Measurements from ENCODE around the gene ACOT13. TPM values are rescaled to one million over a fixed set of nuclear protein-coding genes. Genes with fewer than 3 reads are reported as not detected.
A peak's percentile ranks its signal among the peaks of the same experiment; 100 is the strongest.

Gene ACOT13
- total and polyA plus RNA-seq, 2 of the 8 experiments (the other 6 are each of a cell fraction or from before 2014, with no cell fraction given) = 27.6 to 40.6 TPM

DNA sequence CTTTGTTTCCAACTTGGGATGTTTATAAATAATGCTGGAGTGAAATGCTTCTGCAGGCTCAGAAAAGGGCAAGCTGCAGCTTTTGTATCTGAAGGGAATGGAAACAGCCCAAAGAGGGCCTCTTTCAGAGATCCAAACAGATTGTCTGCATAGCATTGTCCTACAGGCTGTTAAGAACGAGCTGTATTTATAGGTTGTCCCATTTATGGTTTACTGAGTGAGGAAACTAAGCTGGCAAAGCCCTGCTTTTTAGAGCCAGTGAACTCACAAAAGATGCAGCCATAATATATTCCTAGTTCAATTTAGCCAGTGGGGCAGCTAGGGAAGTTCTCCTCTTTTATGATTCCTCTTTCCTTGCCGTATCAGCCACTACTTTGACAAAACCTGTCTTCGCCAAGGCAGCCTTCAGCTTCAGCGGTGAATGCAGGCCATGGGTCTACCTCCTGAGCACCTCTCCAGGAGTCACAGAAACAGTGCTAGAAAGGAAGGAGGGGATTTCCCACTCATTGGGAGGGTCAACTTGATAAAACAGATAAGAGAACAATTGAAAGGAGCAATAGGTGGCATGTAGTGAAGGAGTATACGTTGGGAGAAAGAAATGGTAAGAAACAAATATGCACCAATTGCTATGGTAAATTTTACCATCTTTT lies 35.9 kb upstream of the ACOT13 start:
- Histone ChIP-seq H3K4me2 (ENCODE audit: insufficient read depth in 1 of 2, low read depth in 2 of 2, low read length in 2 of 2) (peak overlapping the region in 1 of 2 experiments; percentile 18; a peak in 2 of 4 replicates), H3K36me3 (ENCODE audit: control insufficient read depth in 2 of 4, insufficient read depth in 4 of 4, low read length in 3 of 4) (no peaks in the 10 kb centered on the region), H2BK20ac (ENCODE audit: low read length) (no peak overlapping the region), H3K23ac (ENCODE audit: insufficient read length) (no peak overlapping the region), H4K91ac (replicated peaks; ENCODE audit: insufficient read length, low read length) (no peak overlapping the region), H4K8ac (ENCODE audit: extremely low read depth, insufficient read depth, low read length) (no peak overlapping the region), H3K18ac (ENCODE audit: extremely low read depth, low read length) (no peak overlapping the region), H2BK12ac (ENCODE audit: low read depth, low read length) (no peak overlapping the region), H4K20me1 (replicated peaks in 1 of 2; ENCODE audit: control insufficient read depth in 1 of 2, insufficient read depth in 2 of 2, low read length in 2 of 2) (no peaks in the 10 kb centered on the region), H2AK5ac (ENCODE audit: low read depth, low read length) (no peak overlapping the region), H3K79me2 (ENCODE audit: control insufficient read depth in 1 of 2, insufficient read depth in 2 of 2, low read length in 2 of 2) (no peaks in the 10 kb centered on the region), H2BK120ac (replicated peaks; ENCODE audit: low read depth, low read length) (no peak overlapping the region), H3K27me3 (replicated peaks in 1 of 4; ENCODE audit: control insufficient read depth in 3 of 4, extremely low read depth in 1 of 4, insufficient read depth in 3 of 4, low read length in 3 of 4) (no peaks in the 10 kb centered on the region), H4K5ac (ENCODE audit: insufficient read length, low read depth, low read length) (no peak overlapping the region), H3K79me1 (ENCODE audit: low read depth, low read length) (no peaks in the 10 kb centered on the region), H2BK15ac (ENCODE audit: low read length) (no peak overlapping the region), H3K9me3 (ENCODE audit: insufficient read depth in 2 of 2, low read depth in 1 of 2, low read length in 1 of 2) (peaks cover 0 to 2% of the 10 kb centered on the region in 2 experiments; a peak in 1 of 4 replicates), H3K4me3 (ENCODE audit: extremely low read depth in 1 of 4, insufficient read depth in 2 of 4, low read depth in 3 of 4, low read length in 4 of 4) (no peak overlapping the region), H3K56ac (replicated peaks; ENCODE audit: insufficient read length, low read depth, low read length) (no peak overlapping the region), H3K14ac (ENCODE audit: insufficient read length) (no peak overlapping the region), H3K27ac (ENCODE audit: low read depth, low read length) (0 out of 2 replicates have a peak overlapping the region, but pooled peaks have one; percentile 10), H3K4me1 (replicated peaks in 1 of 4; ENCODE audit: control insufficient read depth in 3 of 4, insufficient read depth in 4 of 4, low read length in 3 of 4) (peaks cover 0 to 4% (median 0%) of the 10 kb centered on the region in 4 experiments; a peak in 4 of 7 replicates), H2AFZ (ENCODE audit: low read length) (peak overlapping the region; percentile 67), H2BK5ac (ENCODE audit: low read depth, low read length) (no peak overlapping the region), H3K23me2 (ENCODE audit: low read depth, low read length) (no peaks in the 10 kb centered on the region), H3K9ac (replicated peaks in 1 of 4; ENCODE audit: extremely low read depth in 1 of 4, low read depth in 3 of 4, low read length in 3 of 4) (no peak overlapping the region; a peak in 1 of 7 replicates), H3K4ac (replicated peaks; ENCODE audit: insufficient read length, low read depth, low read length) (no peak overlapping the region)
- DNase-seq (ENCODE audit: low read depth in 1 of 2, low spot score in 2 of 2) (no peak), FAIRE-seq (no peak)
- CTCF ChIA-PET (ENCODE audit: partially characterized antibody) = interaction anchor here (0.6 to 1.6 kb wide), 7 partner anchors 9 to 52 kb away, joined by 3 to 7 read pairs (median 5); partner anchors contain the start of gene KIAA0319
- POLR2A ChIA-PET (ENCODE audit: partially characterized antibody) = interaction anchor here (1.0 to 1.6 kb wide), 2 partner anchors 10 to 26 kb away, joined by 3 to 4 read pairs; no protein-coding TSS in a partner anchor
- WGBS, 2 experiments (ENCODE audit: extremely low coverage in 1 of 2, insufficient coverage in 1 of 2, insufficient read length in 1 of 2, insufficient replicate concordance in 2 of 2, low coverage in 1 of 2, low lambda C conversion rate in 2 of 2, missing lambda C conversion rate in 1 of 2) = 76% methylated on average over 5 of the region's 5 CpGs; no CpG with 5 or more reads in 1 of the 2 experiments
- TF ChIP-seq FOSL1 (IDR thresholded peaks at IDR 0.05; ENCODE audit: insufficient read depth, low read depth, low read length) = no peak
- TF ChIP-seq, protein P1, sequence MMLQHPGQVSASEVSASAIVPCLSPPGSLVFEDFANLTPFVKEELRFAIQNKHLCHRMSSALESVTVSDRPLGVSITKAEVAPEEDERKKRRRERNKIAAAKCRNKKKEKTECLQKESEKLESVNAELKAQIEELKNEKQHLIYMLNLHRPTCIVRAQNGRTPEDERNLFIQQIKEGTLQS (IDR thresholded peaks at IDR 0.05; ENCODE audit: insufficient read depth, low read depth, low read length) = no peak
- no peak for TF ChIP-seq RFX5 (IDR thresholded peaks at IDR 0.05; ENCODE audit: borderline replicate concordance, low read depth, low read length)
- no peak for TF ChIP-seq SIRT6 (IDR thresholded peaks at IDR 0.05; ENCODE audit: low read length)
- TF ChIP-seq POU5F1 (IDR thresholded peaks at IDR 0.05; ENCODE audit: low read depth, low read length) = no peak
- no peak for TF ChIP-seq TBP (IDR thresholded peaks at IDR 0.05; ENCODE audit: low read depth, low read length)
- no peak for TF ChIP-seq YY1 (IDR thresholded peaks at IDR 0.05; ENCODE audit: low read depth, low read length)
- TF ChIP-seq CEBPB (IDR thresholded peaks at IDR 0.05; ENCODE audit: low read depth, low read length) = no peak
- TF ChIP-seq TEAD4 (IDR thresholded peaks at IDR 0.05; ENCODE audit: low read depth, low read length) = no peak
- TF ChIP-seq TAF1 (IDR thresholded peaks at IDR 0.05; ENCODE audit: low read depth, low read length) = no peak
- no peak for TF ChIP-seq HDAC2 (IDR thresholded peaks at IDR 0.05; ENCODE audit: borderline replicate concordance in 1 of 2, low read depth in 2 of 2, low read length in 2 of 2)
